Measurements from ENCODE around the gene PHF10. TPM values are rescaled to one million over a fixed set of nuclear protein-coding genes. Genes with fewer than 3 reads are reported as not detected.
"Not testable (repeated sequence)": the region's sequence is repeated elsewhere in the genome, so short reads cannot be mapped to it uniquely, and the experiment has no call there.

PHF10 gene
- total RNA-seq = 62.9 TPM
- long read RNA-seq, full-length matches to known transcripts = 55 of 88 reads
- long read RNA-seq, partial matches to known transcripts = 14 of 88 reads
- long read RNA-seq, other reads (novel, unspliced or antisense) = 19 of 88 reads

- ATAC-seq (peak; percentile 53), DNase-seq (peak; percentile 66)
- intact Hi-C loops (cut with micrococcal nuclease) = no loop called here
These were observed at the start of gene PHF10 for GRCh38 chr6:169724494-169725124. Gene PHF10 (minus strand): TSS chr6:169724500. CDS start chr6:169723931, 569 bp downstream.

GRCh38 chr6:169766921-169767736 lies 42.8 kb upstream of the PHF10 start:
- ATAC-seq (no peak), DNase-seq (no peak)
- intact Hi-C loops (cut with micrococcal nuclease) = no loop called here

- intact Hi-C loops (cut with micrococcal nuclease) = no loop called here
- ATAC-seq = no peak
These were observed 41.9 kb upstream of the PHF10 start for GRCh38 chr6:169766232-169766631.

GRCh38 chr6:169765789-169766188 lies 41.5 kb upstream of the PHF10 start:
- intact Hi-C loops (cut with micrococcal nuclease); DNase-seq; ATAC-seq: not testable (repeated sequence)

More at GRCh38 chr6:169766232-169766631, 41.9 kb upstream of the PHF10 start:
- DNase-seq = no peak

GRCh38 chr6:169763881-169764280 lies 39.6 kb upstream of the PHF10 start:
- DNase-seq (no peak), ATAC-seq (no peak)
- intact Hi-C loops (cut with micrococcal nuclease) = no loop called here

- intact Hi-C loops (cut with micrococcal nuclease) = no loop called here
- DNase-seq (peak; percentile 65), ATAC-seq (peak; percentile 90)
These were observed 39.0 kb upstream of the PHF10 start for GRCh38 chr6:169763308-169763707.

- ATAC-seq = no peak
- no peak for DNase-seq
- intact Hi-C loops (cut with micrococcal nuclease) = no loop called here
These were observed 30.9 kb upstream of the PHF10 start for GRCh38 chr6:169755162-169755561.

- intact Hi-C loops (cut with micrococcal nuclease) = no loop called here
These were observed 27.8 kb upstream of the PHF10 start for GRCh38 chr6:169752074-169752623.

GRCh38 chr6:169751242-169752073 lies 27.2 kb upstream of the PHF10 start, which contains the start of the genes DYNLT2 and ERMARD:
Gene DYNLT2 (minus strand): TSS chr6:169751572. CDS start chr6:169751458, 114 bp downstream.
Gene ERMARD (plus strand): TSS chr6:169751622. CDS start chr6:169751658, 36 bp downstream.
- intact Hi-C loops (cut with micrococcal nuclease) = no loop called here
- DNase-seq (peak; percentile 96), ATAC-seq (peak; percentile 99)

More at GRCh38 chr6:169752074-169752623, 27.8 kb upstream of the PHF10 start:
- no peak for ATAC-seq
- DNase-seq = no peak

GRCh38 chr6:169746556-169746955 lies 22.3 kb upstream of the PHF10 start:
- intact Hi-C loops (cut with micrococcal nuclease) = no loop called here
- ATAC-seq (no peak), DNase-seq (no peak)

GRCh38 chr6:169745405-169745804 lies 21.1 kb upstream of the PHF10 start:
- DNase-seq (no peak), ATAC-seq (no peak)
- intact Hi-C loops (cut with micrococcal nuclease) = no loop called here

- intact Hi-C loops (cut with micrococcal nuclease) = no loop called here
- ATAC-seq = no peak
- DNase-seq = no peak
These were observed 17.0 kb upstream of the PHF10 start for GRCh38 chr6:169741344-169741743.

GRCh38 chr6:169738976-169739529 lies 14.8 kb upstream of the PHF10 start:
- ATAC-seq (no peak), DNase-seq (no peak)
- intact Hi-C loops (cut with micrococcal nuclease) = no loop called here

GRCh38 chr6:169738204-169738975 lies 14.1 kb upstream of the PHF10 start:
- DNase-seq (no peak), ATAC-seq (peak; percentile 35)
- intact Hi-C loops (cut with micrococcal nuclease) = no loop called here

GRCh38 chr6:169729961-169730360 lies 5.7 kb upstream of the PHF10 start:
- intact Hi-C loops (cut with micrococcal nuclease) = no loop called here
- no peak for DNase-seq

GRCh38 chr6:169726963-169727362 lies 2.7 kb upstream of the PHF10 start:
- no peak for ATAC-seq
- DNase-seq = no peak
- intact Hi-C loops (cut with micrococcal nuclease) = no loop called here

More at GRCh38 chr6:169729961-169730360, 5.7 kb upstream of the PHF10 start:
- no peak for ATAC-seq

- ATAC-seq = no peak
- intact Hi-C loops (cut with micrococcal nuclease) = no loop called here
- no peak for DNase-seq
These were observed 1.7 kb upstream of the PHF10 start for GRCh38 chr6:169726049-169726400.
